Omental fat pad (tissue), 4 donors: ENCODE results near the gene MROH9. TPM values are rescaled to one million over a fixed set of nuclear protein-coding genes. Genes with fewer than 3 reads are reported as not detected.
A peak's percentile ranks its signal among the peaks of the same experiment; 100 is the strongest.
"Not testable (repeated sequence)": the region's sequence is repeated elsewhere in the genome, so short reads cannot be mapped to it uniquely, and the experiment has no call there.

Experiments used
- ATAC-seq: fragments of 150-250 bp; one replicate; pipeline ENCODE4 v1.9.1; 2016; ENCODE audit warnings: mild to moderate bottlenecking, moderate library complexity; ENCODE audit not compliant: low FRiP score
- DNase-seq: peaks from one replicate; pipeline ENCODE4 v3.0.0-alpha.2; 2019; ENCODE audit warnings: low spot score
- CTCF ChIP-seq, 3 donors: fragments of 450-650 bp; IDR thresholded peaks; one replicate each; pipeline ENCODE4 v1.5.1; 2016 to 2017; ENCODE audit warnings: antibody characterized with exemption in 3 of 3, mild to moderate bottlenecking in 3 of 3, moderate library complexity in 2 of 3
- total RNA-seq, 4 donors: library from RNA; depleted of rRNA; stranded (reverse); fragments of >200 nt; gene quantifications; one replicate each; pipeline ENCODE4 v1.1.0, GENCODE V29; 2016

The MROH9 gene
- total RNA-seq, 4 donors from 2014 or later = 0.24 TPM; not detected in 3

- ATAC-seq (no peak), DNase-seq (no peak)
- no peak for TF ChIP-seq CTCF (IDR thresholded peaks at IDR 0.05)
Measured at GRCh38 chr1:170903961-170904360, 31.4 kb upstream of the MROH9 start.

GRCh38 chr1:170908942-170909341 is 26.4 kb upstream of the MROH9 start:
- DNase-seq (no peak), ATAC-seq (no peak)
- TF ChIP-seq CTCF (IDR thresholded peaks at IDR 0.05) = no peak

- ATAC-seq = no peak
- DNase-seq = no peak
- TF ChIP-seq CTCF (IDR thresholded peaks at IDR 0.05) = no peak
Measured at GRCh38 chr1:170910273-170910672, 25.1 kb upstream of the MROH9 start.

- no peak for ATAC-seq
- no peak for TF ChIP-seq CTCF (IDR thresholded peaks at IDR 0.05)
- DNase-seq = no peak
Measured at GRCh38 chr1:170917373-170917772, 18.0 kb upstream of the MROH9 start.

- not testable (repeated sequence) for ATAC-seq, DNase-seq
Measured at GRCh38 chr1:170924656-170925055, 10.7 kb upstream of the MROH9 start.

- DNase-seq (no peak), ATAC-seq (no peak)
- TF ChIP-seq CTCF (IDR thresholded peaks at IDR 0.05) = no peak
Measured at GRCh38 chr1:170927955-170928840, 7.1 kb upstream of the MROH9 start.

- ATAC-seq = peak; percentile 47
- DNase-seq = no peak
- no peak for TF ChIP-seq CTCF (IDR thresholded peaks at IDR 0.05)
Measured at GRCh38 chr1:170929412-170929834, 5.9 kb upstream of the MROH9 start.
